Non-pigmented ciliary epithelial cell (primary cell): Measurements from ENCODE around the gene IP6K2.
A peak's percentile ranks its signal among the peaks of the same experiment; 100 is the strongest.
"Not testable (repeated sequence)": the region's sequence is repeated elsewhere in the genome, so short reads cannot be mapped to it uniquely, and the experiment has no call there.

Experiments
- DNase-seq: peaks from one replicate; pipeline ENCODE4 v3.0.0-alpha.2; 2010; ENCODE audit warnings: low read depth

IP6K2 gene

DNA sequence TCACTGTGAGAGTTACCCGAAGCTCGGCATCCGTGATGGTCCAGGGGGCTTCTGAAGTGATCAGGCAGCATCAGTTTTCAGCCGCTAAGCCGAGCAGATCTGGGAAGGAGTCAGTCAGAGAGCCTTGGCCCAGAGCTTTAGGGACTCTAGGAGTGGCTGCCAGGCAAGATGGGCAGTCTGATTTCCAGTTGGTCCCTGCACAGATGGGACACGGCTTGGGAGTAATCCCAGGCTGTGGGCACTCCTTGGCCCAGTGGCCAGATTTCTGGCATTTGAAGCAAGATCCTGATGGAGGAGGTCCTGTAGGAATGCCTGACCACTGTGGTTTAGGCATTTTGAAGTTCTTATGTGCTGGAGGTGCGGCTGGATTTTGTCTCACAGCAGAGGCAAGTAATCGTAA, 10.5 kb upstream of the IP6K2 start:
- no peak for DNase-seq

DNA sequence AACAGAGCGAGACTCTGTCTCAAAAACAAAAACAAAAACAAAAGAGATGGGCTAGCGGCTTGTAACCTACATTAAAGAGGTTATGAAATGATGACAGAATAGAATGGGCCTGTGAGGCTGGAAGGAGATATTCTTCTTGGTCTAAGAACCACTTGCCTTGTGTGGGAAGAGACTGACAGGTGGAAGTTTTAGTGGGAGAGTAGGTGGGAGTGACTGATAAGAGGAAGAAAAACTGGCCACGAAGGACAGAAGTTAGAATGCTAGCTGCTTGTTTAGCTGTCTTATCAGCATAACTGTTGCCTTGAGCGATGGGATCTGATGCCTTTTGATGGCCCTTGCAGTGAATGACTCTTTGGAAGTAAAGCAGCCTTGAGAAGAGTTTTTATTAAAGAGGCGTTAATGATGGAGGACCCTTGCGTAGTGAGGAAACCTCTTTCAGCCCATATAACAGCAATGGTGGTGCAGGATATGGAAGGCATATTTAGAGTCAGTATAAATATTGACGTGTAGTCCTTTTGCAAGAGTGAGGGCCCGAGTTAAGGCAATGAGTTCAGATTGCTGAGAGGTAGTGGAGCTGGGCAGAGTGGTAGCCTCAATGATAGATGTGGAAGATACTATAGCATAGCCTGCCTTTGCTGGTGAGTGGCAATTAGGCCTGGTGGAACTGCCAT, 8.3 kb upstream of the IP6K2 start:
- not testable (repeated sequence) for DNase-seq

- no peak for DNase-seq
Measured at GRCh38 chr3:48723725-48724124, 6.7 kb upstream of the IP6K2 start.

- not testable (repeated sequence) for DNase-seq
Measured at GRCh38 chr3:48723293-48723692, 6.3 kb upstream of the IP6K2 start.

DNA sequence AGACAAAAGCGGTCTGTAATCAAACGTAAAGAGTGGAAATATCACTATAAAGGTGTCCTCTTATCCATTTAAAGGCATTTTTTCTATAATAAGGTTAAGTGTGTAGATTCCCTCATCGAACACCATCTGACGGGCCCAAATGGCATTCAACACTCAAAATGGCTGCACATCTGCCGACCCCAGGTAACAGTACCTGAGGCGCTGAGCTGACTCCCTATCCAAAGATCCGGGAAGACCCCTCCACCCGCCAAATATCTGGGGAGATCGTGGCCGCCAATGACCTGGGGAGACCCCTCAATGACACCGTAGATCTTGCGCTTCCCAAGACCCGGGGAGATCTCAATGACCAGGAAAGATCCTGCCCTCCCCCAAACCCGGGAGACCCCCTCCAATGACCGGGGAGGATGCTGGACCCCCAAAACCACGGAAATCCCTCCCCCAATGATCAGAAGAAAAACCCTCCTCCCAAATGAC, 476 bp downstream of the IP6K2 start:
- no peak for DNase-seq

DNA sequence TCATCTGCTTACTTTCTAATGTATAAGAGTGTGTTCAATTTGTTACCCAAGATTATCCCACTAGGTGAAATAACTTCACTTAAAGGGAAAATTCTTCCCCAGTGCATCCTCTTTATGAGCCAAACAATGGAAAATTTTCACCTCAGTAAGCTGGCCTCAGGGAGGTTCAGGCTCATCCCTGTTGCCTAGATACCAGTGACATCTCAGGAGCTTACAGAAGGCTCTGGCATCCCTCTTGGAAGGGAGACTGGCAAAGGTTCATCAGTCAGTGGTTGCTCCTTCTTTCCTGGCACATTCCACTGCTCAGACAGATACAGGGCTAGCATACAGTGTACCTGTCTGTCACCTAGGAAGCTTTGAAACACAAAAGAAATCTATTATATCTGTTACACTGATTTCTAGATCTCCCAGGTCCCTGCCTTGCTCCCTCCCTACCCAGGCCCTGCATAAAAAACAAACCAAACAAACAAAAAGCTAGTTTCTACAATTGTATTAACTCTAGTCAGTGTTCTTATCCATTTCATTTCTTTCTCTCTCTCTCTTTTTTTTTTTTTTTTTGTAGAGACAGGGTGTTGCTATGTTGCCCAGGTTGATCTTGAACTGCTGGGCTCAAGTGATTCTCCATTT, 1.7 kb downstream of the IP6K2 start:
- DNase-seq = no peak

- DNase-seq = no peak
Measured at GRCh38 chr3:48711727-48712126, 5.3 kb downstream of the IP6K2 start.

DNA sequence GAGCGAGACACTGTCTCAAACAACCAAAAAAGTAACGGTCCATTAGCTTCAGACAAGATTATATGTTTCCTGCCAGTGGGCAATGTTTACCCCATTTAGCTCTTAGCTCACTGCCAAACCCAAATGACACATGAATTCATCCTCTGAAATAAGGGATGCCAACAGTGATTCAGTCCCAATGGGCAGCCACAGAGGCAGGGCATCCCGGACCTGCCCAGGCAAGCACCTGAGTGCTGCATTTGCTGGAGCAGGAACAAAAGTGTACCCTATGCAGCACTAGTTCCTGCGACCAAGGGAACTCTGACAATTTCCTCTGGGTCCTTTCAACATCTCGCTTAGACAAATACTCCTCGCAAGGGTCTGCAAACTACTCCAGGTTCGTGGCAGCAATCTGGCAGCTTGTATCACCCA, 8.0 kb downstream of the IP6K2 start:
- no peak for DNase-seq

DNA sequence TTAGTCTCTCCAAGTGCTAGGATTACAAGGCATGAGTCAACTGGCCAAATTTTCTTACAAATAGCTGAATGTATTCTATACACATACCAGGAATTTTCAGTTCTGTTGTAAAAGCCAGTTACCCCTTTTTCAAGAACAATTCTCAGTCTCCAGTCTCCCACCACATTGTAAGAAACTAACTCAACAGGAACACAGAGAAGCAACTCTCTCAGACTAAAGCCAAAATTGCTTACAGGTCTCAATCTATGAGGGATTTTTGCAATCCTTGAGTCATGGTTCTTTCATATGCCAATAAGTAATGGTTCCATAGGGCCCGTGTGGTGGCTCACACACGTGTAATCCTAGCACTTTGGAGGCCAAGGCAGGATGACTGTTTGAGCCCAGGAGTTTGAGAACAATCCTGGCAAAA, 8.5 kb downstream of the IP6K2 start:
- DNase-seq = no peak

DNA sequence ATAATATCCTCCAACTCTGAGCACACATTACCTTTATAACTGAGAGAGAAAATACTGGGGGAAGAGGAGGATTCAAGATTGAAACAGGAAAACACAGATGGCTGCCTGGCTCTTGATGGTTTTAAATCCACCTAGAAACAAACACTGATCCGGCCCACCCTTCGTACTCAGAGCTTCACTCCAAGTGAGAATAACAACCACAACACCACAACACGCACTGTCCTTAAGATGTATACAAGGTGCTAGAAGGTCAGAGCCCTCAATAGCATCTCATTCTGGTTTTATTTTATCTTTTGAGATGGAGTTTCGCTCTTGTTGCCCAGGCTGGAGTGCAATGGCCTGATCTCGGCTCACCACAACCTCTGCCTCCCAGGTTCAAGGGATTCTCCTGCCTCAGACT, 9.9 kb downstream of the IP6K2 start:
- no peak for DNase-seq

GRCh38 chr3:48702320-48702920, 14.6 kb downstream of the IP6K2 start:
- DNase-seq = no peak

DNA sequence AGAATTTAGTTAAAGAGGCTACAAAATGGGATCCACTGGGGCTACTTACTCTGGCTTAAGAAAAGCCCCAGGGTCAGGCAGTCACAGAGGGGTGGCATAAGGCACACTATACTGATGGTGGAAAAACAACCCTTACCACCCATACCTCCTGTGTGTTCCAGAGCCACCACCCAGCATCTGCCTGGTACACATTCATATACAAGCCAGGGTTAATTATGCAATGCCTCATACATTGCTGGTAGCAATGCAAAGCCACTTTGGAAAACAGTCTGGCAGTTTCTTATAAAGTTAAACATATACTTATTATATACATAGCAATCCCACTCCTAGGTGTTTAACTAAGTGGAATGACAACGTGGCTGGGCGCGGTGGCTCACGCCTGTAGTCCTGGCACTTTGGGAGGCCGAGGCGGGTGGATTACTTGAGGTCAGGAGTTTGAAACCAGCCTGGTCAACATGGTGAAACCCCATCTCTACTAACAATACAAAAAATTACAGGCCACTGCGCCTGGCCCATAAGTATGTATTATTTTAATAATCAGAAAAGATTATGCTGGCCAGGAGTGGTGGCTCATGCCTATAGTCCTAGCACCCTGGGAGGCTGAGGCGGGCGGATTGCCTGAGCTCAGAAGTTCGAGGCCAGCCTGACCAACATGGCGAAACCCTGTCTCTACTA, 16.2 kb downstream of the IP6K2 start:
- DNase-seq = no peak

GRCh38 chr3:48698891-48699290, 18.1 kb downstream of the IP6K2 start:
- DNase-seq = no peak

DNA sequence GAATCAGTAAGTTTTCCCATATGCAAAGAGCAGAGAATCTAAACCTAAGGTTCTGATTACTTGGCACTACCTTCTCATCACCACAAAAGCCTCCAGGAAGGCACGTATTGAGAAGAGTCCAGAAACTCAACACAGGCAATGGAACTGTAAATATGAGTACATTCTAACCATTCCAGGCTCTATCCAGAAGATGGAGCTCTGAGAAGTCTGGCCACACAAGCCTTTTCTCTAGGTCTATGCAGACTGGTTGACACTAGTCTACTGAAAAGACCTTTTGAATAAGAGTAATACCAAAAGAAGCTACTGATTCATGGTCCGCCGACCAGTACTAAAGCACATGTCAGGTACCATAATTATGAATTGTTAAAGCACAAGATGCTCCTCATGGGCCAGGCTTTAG, 19.1 kb downstream of the IP6K2 start:
- no peak for DNase-seq

DNA sequence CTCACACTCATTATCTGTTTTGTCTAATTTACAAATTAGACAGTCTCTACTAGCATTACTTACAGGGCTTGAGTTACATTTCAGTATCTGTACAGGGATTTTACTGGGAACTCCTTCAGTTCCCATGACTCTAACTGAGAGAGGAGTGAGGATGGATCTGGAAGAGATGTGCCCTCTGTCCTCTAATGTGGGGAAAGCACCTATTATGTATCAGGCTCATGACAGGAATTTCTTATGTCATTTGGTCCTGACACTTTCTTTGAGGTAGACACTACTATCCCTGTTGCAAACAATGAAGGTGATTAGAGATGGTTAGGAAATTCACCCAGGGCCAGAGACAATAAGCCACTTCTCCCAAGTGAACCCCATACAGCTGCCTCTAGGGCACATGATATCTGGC, 20.4 kb downstream of the IP6K2 start:
- DNase-seq = no peak

DNA sequence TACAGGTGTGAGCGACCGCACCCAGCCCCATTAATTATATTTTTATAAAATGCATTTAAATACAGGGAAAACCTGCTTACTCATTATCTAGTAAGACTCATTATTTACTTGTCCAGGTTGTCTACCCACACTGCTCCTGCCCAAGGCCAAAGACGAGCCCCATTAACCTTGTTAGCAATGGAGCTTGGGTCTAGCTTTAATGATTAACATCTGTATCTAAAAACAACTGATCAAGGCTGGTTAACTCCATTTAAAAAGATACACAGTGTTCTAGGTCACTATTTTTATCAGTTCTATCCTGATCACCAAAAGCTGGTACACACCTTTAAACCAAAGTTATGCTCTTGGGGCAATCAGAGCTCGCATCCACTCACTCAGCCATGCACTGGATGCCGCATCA, 20.9 kb downstream of the IP6K2 start:
- no peak for DNase-seq

GRCh38 chr3:48695393-48695753, 21.6 kb downstream of the IP6K2 start:
- no peak for DNase-seq

- peak; percentile 58 for DNase-seq
Measured at GRCh38 chr3:48694610-48695392, 22.2 kb downstream of the IP6K2 start.

- DNase-seq = no peak
Measured at GRCh38 chr3:48693826-48694225, 23.2 kb downstream of the IP6K2 start.

- no peak for DNase-seq
Measured at GRCh38 chr3:48692551-48692950, 24.5 kb downstream of the IP6K2 start.

DNA sequence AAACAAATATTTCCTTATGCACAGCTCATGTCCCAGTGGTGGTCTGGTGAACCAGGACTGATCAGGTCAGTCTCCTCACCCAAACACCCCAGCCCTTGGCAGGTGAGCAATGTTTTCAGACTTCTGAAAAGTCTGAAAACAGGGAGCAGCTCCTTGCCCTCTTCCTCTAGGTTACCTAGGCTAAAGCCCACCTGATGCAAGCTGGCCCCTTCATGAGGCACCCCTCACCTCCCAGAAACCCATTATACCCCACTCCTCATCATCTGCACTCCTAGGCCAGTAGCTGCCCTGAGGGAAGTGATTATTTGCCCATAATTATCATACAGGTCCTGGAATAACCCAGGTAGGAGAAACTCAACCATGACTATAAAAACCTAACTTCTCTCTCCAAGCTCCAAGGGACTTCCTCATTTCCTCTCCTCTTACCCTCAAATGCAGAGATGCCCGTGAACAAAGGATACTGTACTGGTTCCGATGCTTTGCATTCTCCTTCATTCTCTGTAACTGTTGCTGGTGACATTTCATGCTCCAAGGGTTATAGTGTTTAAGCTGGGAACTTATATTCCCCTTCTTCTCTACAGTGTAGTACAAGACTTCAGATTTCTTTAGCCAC, 26.1 kb downstream of the IP6K2 start:
- DNase-seq = no peak

DNA sequence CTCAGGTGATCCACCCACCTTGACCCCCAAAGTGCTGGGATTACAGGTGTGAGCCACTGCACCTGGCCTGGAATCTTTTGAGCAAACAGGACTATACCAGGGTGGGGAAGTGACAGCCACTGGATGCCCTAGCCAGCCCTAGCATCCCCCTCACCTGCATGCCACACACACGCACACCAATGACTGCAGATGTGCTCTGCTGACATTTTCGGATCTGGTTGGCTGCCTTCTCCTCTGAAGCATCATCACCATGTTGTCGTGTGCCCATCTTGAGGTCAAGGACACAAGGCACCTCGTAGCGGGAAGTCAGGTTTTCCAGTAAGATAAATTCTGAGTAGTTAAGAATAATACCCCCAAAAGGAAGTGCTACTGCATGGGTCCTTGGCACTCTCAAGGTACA, 27.6 kb downstream of the IP6K2 start:
- DNase-seq = no peak
